K562 (cell line): ENCODE results near the gene MAGI2.

Experiments
- CBX3 ChIP-seq, 2 experiments: IDR thresholded peaks; 1 replicate in 1 of 2; 2 replicates in 1 of 2; pipeline ENCODE4 v1.6.1; 2012; ENCODE audit warnings: inconsistent platforms in 2 of 2, low read length in 2 of 2, borderline replicate concordance in 1 of 2, control low read depth in 1 of 2
- CEBPZ ChIP-seq: fragments of 150-350 bp; IDR thresholded peaks from 2 replicates; pipeline ENCODE4 v1.6.1; 2014; ENCODE audit warnings: low read depth, mild to moderate bottlenecking, low read length, borderline replicate concordance
- CTCF ChIP-seq, 3 experiments: IDR thresholded peaks in 2 of 3; conservative IDR thresholded peaks in 1 of 3; 2 replicates each; pipeline ENCODE4 v1.5.1; 2011 to 2012; ENCODE audit warnings: low read length in 3 of 3, mild to moderate bottlenecking in 3 of 3, control low read depth in 2 of 3, improper control_type of control experiment in 1 of 3, inconsistent platforms in 1 of 3, low read depth in 1 of 3, mixed read lengths in 1 of 3, moderate library complexity in 1 of 3; ENCODE audit not compliant: insufficient read depth in 2 of 3
- DDX20 ChIP-seq: fragments of 450-650 bp; IDR thresholded peaks from 2 replicates; pipeline ENCODE4 v1.6.1; 2016; ENCODE audit warnings: missing genetic modification characterization, low read depth, mild to moderate bottlenecking, missing compliant biosample characterization, moderate library complexity
- MLLT1 ChIP-seq, 2 experiments: fragments of 450-650 bp; IDR thresholded peaks; 2 replicates each; pipeline ENCODE4 v1.6.1; 2016
- NR4A1 ChIP-seq, 2 experiments: fragments of 250-450 bp in 1 of 2; fragments of 450-650 bp in 1 of 2; sonication (Bioruptor Pico) in 1 of 2; IDR thresholded peaks; 2 replicates each; pipeline versions ENCODE4 v1.4.0 to v1.6.1; 2016 to 2020; ENCODE audit warnings: mild to moderate bottlenecking in 2 of 2, missing compliant biosample characterization in 1 of 2, missing genetic modification characterization in 1 of 2, moderate library complexity in 1 of 2
- POLR2G ChIP-seq: fragments of 200-400 bp; formaldehyde crosslinking; IDR thresholded peaks from 2 replicates; pipeline ENCODE4 v1.6.1; 2017; ENCODE audit warnings: low read depth, mild to moderate bottlenecking, antibody characterized with exemption, low read length, moderate library complexity
- RAD21 ChIP-seq, 2 experiments: fragments of 250-450 bp in 1 of 2; fragments of 450-650 bp in 1 of 2; sonication (Bioruptor Pico) in 1 of 2; formaldehyde crosslinking in 1 of 2; IDR thresholded peaks in 1 of 2; conservative IDR thresholded peaks in 1 of 2; 2 replicates each; pipeline versions ENCODE4 v1.4.0 to v1.8.0; 2020 to 2022; ENCODE audit warnings: mild to moderate bottlenecking in 2 of 2, moderate library complexity in 1 of 2
- SRF ChIP-seq, 2 experiments: fragments of 250-450, 450-650 bp in 1 of 2; sonication (Bioruptor Pico) in 1 of 2; sonication (generic) in 1 of 2; formaldehyde crosslinking; IDR thresholded peaks; 2 replicates each; pipeline versions ENCODE4 v1.5.0 to v1.5.1; 2020 to 2022; ENCODE audit warnings: mild to moderate bottlenecking in 1 of 2, missing genetic modification reagents in 1 of 2
- TAF9B ChIP-seq: fragments of 450-650 bp; IDR thresholded peaks from 2 replicates; pipeline ENCODE4 v1.6.1; 2018; ENCODE audit warnings: mild to moderate bottlenecking; ENCODE audit not compliant: partially characterized antibody
- ZBTB17 ChIP-seq: fragments of 450-650 bp; formaldehyde crosslinking; IDR thresholded peaks from 2 replicates; pipeline ENCODE4 v1.4.0; 2020; ENCODE audit warnings: mild to moderate bottlenecking
- ZNF780A ChIP-seq: fragments of 250-450 bp; sonication (Bioruptor Pico); IDR thresholded peaks from 2 replicates; pipeline ENCODE4 v1.5.0; 2021; ENCODE audit warnings: mild to moderate bottlenecking

GRCh38 chr7:79096361-79096805 is 357.1 kb downstream of the MAGI2 start:
- TF ChIP-seq CTCF (IDR thresholded peaks at IDR 0.05 in 2 of 3, conservative IDR thresholded peaks at IDR 0.05 in 1 of 3; ENCODE audit: insufficient read depth in 2 of 3, low read depth in 1 of 3, low read length in 3 of 3) (no peak), SRF (CRISPR knock-in tag; IDR thresholded peaks at IDR 0.05) (no peak), CEBPZ (no peak), NR4A1 (CRISPR knock-in tag; IDR thresholded peaks at IDR 0.05) (no peak), NR4A1 (tag; IDR thresholded peaks at IDR 0.05) (no peak), MLLT1 (IDR thresholded peaks at IDR 0.05) (no peak), RAD21 (CRISPR knock-in tag; conservative IDR thresholded peaks at IDR 0.05 in 1 of 2, IDR thresholded peaks at IDR 0.05 in 1 of 2) (no peak), ZBTB17 (CRISPR knock-in tag) (no peak), TAF9B (no peak), DDX20 (no peak), CBX3 (IDR thresholded peaks at IDR 0.05; ENCODE audit: borderline replicate concordance in 1 of 2, low read length in 2 of 2) (no peak), POLR2G (no peak), ZNF780A (CRISPR knock-in tag) (no peak)
